GM18502 (cell line): ENCODE results near the gene NDRG2.
A peak's percentile ranks its signal among the peaks of the same experiment; 100 is the strongest.

Experiments used
- ATAC-seq: cut with Tn5 transposase; IDR thresholded peaks from one replicate; pipeline ENCODE4 v1.9.1; 2021; ENCODE audit warnings: mild to moderate bottlenecking; ENCODE audit not compliant: unreplicated experiment, poor library complexity

NDRG2 gene

GRCh38 chr14:20980906-20981305 is 44.0 kb downstream of the NDRG2 start:
- ATAC-seq = no peak

GRCh38 chr14:20978687-20979086 is 46.2 kb downstream of the NDRG2 start:
- no peak for ATAC-seq

- ATAC-seq = no peak
Measured at GRCh38 chr14:20976291-20976690, 48.6 kb downstream of the NDRG2 start.

GRCh38 chr14:20973501-20973900 is 51.4 kb downstream of the NDRG2 start:
- ATAC-seq = no peak

GRCh38 chr14:20971705-20972021 is 53.2 kb downstream of the NDRG2 start:
- peak; percentile 36 for ATAC-seq

GRCh38 chr14:20970983-20971704 is 53.7 kb downstream of the NDRG2 start:
- ATAC-seq = peak; percentile 92

- ATAC-seq = peak; percentile 4
Measured at GRCh38 chr14:20970647-20970982, 54.2 kb downstream of the NDRG2 start.

- ATAC-seq = no peak
Measured at GRCh38 chr14:20969336-20969735, 55.5 kb downstream of the NDRG2 start.
